HG03571 (cell line): Measurements from ENCODE around the gene POR.

Source experiments
- ATAC-seq: cut with Tn5 transposase; IDR thresholded peaks from one replicate; pipeline ENCODE4 v1.9.1; 2021; ENCODE audit not compliant: unreplicated experiment

POR gene

GRCh38 chr7:75971309-75971960 lies 56.5 kb downstream of the POR start:
- no peak for ATAC-seq

DNA sequence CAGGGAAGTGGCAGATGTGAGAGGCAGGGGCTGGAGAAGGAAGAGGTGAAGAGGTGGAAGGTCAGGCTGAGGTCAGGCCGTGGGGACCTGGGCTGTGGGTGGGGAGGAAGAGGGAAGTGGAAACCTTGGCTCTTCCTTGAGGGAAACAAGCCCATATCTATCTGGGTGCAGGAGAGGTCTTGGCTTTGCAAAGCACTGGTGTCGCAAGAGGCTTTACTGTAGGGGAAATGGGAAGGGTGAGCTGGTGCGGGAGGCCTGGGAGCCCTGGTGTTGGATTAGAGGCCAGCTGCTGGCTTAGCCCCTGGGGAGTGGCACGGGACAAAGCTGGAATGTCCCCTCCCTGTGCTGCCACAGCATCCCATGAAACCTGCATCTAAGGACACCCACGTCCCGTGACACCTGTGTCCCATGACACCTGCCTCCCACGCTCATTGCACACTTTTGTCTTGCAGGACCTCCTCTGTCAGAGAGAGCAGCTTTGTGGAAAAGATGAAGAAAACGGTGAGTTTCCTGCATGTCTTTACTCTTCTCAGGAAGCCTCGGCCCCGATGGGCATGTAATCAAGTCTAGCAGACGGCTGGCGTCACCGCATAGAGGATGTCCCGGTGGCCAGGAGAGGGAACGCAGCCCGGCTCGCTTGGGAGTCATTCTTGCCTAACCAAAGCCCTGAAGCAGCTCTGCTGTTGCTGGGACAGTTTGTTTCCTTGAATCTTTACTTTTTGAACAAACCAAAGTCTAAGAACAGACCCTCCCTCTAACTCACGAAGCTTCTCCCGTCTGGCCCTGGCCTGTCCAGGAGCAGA lies 57.2 kb downstream of the POR start:
- no peak for ATAC-seq

GRCh38 chr7:75977743-75978142 lies 62.8 kb downstream of the POR start:
- no peak for ATAC-seq

- ATAC-seq, result no peak
Observed at GRCh38 chr7:75979759-75980429, 64.9 kb downstream of the POR start.

DNA sequence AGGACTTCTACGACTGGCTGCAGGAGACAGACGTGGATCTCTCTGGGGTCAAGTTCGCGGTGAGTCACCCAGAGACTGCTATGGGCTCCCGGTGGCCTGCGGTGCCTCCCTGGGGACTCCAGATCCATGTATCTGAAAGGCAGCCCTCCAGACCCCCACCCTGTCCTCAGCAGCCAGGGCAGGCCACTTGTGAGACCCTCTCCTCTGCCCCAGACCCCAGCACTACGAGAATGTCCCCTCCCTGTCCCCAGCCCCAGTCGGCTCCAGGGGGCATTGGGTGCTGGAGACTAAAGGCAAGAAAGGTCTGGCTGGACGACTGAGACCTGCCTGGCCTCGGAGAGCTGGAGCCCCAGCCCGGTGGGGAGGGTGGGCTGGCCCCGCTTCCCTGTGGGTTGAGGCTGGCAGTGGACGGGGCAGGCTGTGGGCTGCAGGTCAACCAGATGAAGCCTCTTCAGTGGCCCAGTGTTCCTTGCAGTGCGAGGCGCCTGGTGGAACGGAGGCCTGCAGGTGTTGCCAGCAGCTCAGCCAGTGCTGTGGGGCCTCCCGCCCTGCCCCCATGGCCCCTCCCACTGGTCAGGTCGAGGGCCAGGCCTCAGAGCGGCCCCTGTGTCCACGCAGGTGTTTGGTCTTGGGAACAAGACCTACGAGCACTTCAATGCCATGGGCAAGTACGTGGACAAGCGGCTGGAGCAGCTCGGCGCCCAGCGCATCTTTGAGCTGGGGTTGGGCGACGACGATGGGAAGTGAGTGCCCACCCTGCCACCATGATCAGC lies 65.7 kb downstream of the POR start:
- no peak for ATAC-seq

- ATAC-seq, result no peak
Observed at GRCh38 chr7:75981203-75981452, 66.2 kb downstream of the POR start.

GRCh38 chr7:75981453-75982305 lies 66.7 kb downstream of the POR start:
- ATAC-seq, result no peak

DNA sequence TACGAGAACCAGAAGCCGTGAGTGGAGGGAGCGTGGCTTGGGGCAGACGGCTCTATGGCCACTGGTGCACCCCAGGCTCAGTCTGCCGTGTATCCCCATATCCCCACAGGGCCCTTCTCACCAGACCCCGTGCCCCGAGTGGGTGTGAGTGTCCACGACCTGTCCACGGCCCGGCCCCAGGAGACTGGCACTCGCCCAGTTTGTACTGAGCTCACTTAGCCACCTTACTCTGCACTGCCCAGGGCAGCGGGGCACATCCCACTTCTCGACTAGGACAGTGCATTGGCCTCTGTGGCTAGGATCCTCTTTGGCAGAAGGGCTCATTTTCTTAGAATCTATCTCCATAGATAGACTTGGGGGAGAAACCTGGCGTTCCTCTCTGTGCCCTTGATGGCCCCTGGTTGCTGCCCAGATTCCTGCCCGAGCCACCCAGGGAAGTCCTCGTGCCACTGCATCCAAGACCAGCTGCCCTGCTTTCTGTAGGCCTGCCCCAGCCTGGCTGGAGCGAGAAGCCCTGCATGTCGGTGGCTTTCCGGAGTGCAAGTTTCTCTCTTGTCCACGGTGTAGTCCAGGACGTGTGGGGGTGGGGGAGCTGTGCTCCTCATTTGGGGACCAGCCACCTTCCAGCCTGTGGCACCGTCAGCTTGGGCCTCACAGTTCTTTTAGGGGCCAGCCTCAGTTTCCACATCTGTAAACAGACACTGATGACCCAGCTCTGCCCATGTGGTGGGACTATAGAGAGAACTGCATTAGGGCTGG lies 67.5 kb downstream of the POR start:
- no peak for ATAC-seq

DNA sequence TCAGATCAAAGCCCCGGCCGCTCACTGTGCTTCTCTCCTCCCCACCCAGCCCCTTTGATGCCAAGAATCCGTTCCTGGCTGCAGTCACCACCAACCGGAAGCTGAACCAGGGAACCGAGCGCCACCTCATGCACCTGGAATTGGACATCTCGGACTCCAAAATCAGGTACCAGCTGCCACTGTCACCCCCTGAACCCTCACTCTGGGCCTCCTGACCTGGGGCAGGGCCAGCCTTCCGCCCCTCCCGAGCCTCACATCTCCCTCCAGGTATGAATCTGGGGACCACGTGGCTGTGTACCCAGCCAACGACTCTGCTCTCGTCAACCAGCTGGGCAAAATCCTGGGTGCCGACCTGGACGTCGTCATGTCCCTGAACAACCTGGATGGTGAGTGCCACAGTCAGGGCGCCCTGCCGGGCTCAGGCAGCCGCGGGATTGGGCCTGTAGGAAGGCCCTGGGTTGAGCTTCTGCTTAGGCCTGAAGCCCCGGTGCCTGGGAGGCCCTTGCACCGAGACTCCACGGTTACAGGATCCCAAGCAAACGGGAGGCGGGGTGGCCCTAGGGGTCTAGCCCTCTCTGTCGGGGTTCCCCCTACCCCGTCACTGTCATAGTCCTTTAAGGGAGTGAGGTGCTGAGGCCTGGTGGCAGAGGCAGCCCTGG lies 68.6 kb downstream of the POR start:
- no peak for ATAC-seq

DNA sequence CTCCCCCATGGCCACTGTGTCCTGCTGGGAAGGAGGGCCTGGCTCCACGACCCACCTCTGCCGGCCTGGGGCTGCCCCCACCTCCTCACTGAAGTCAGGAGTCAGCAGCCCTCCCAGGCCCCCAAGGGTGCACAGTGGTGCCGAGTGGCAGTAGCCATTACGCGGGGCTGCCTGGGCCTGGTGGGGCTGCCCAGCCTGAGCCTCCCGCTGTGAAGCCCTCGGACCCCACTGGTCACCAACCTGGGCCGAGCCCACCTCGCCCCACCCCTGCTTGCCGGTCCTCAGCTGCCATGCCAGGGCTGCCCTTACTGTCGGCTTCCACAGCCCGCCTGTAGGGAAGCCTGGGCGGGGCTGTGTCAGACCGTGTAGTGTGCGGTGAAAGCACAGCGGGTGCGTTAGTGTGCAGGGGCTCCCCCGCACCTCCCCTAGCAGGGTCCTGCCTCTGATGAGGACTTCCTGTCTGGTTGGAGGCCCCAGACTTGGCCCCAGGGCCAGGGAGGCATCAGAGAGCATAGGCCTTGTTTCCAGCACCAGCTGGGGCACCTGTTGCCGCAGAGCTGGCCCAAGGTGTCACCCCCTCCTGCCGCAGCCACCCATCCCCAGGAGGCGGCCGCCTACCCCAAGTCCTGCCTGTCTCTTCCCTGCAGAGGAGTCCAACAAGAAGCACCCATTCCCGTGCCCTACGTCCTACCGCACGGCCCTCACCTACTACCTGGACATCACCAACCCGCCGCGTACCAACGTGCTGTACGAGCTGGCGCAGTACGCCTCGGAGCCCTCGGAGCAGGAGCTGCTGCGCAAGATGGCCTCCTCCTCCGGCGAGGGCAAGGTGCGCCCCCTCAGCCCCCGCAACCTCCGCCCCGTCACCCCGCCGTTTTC lies 69.4 kb downstream of the POR start:
- no peak for ATAC-seq

- no peak for ATAC-seq
Observed at GRCh38 chr7:75985009-75985517, 70.1 kb downstream of the POR start.

- ATAC-seq, result no peak
Observed at GRCh38 chr7:75985518-75986146, 70.7 kb downstream of the POR start.

DNA sequence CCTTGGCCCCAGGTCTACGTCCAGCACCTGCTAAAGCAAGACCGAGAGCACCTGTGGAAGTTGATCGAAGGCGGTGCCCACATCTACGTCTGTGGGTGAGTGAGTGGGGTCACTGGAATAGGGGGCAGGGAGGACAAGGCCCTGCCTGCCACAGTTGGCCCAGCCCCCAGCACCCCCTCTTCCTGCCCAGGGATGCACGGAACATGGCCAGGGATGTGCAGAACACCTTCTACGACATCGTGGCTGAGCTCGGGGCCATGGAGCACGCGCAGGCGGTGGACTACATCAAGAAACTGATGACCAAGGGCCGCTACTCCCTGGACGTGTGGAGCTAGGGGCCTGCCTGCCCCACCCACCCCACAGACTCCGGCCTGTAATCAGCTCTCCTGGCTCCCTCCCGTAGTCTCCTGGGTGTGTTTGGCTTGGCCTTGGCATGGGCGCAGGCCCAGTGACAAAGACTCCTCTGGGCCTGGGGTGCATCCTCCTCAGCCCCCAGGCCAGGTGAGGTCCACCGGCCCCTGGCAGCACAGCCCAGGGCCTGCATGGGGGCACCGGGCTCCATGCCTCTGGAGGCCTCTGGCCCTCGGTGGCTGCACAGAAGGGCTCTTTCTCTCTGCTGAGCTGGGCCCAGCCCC lies 71.3 kb downstream of the POR start:
- no peak for ATAC-seq

DNA sequence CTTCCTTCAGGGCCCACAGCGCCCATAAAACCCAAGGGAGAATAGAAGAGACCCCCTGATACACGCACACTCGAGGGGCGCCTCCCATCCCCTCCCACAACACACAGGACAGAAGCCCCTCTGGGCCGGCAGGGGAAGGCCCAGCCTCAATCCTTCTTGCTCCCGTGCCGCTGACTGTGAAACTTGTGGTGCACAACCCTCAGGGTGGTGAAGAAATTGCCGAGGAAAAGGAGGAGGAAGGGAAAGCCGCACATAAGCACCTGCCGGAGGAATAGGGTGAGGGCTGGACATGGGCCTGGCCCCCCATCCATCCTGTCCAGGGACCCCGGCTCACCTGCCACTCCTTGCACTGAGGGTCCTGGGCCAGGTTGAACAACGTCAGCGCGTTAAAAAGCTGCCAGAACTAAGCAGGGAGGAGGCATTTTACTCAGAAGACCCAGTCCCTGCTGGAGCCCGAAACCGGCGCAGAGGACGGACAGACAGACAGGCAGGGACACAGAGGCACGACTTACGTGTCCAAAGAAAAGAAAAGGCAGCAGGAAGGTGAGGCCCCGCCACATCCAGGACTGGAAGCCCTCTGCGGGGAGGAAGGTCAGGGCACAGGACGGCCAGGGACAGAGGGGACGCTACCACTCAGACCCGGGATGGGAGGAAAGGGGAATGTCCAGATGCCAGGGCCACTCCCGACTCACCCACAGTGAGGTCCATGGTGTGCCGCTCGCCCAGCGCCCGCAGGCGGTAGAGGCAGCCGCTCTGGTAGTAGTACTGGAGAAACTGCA lies 72.3 kb downstream of the POR start:
- ATAC-seq, result no peak

DNA sequence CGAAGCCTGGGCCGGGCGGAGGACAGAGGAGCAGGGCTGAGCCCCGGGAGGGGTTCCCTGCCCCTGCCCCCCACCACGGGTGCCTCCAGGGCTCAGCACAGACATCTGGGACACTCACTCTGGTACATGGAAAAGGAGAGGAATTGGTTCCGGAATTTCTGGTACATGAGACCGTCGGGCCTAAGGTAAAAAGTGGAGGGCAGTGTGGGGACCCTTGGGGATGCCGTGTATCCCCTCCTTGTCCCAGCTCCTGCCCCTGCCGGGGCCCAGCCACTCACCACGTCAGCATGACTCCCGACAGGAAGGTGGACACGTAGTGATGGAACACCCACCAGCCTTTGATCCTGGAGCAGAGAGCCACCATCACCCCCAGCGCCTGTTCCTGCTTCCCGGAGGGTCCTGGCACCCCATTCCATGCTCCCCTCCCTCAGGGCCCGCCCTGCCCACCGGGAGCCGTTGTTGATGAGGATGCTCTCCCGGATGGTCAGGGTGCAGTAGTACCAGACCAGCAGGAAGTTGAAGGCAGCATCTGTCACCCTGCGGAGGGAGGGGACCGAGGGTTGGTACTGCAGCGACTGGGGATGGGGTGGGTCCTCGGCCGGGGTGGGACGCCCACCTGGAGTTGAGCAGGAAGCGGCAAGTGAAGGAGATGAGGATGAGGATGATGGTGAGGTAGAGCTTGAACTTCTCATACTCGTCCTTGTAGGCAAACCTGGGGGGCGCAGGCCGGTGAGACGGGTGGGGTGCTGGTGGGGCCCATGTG lies 73.0 kb downstream of the POR start:
- ATAC-seq, result no peak
